ENCODE measurements around the gene SMARCAD1. TPM values are rescaled to one million over a fixed set of nuclear protein-coding genes. Genes with fewer than 3 reads are reported as not detected.
"Not testable (repeated sequence)": the region's sequence is repeated elsewhere in the genome, so short reads cannot be mapped to it uniquely, and the experiment has no call there.

Gene SMARCAD1
- total RNA-seq, 4 donors from 2014 or later = 15.6 to 27.2 (median 20.2) TPM

DNA sequence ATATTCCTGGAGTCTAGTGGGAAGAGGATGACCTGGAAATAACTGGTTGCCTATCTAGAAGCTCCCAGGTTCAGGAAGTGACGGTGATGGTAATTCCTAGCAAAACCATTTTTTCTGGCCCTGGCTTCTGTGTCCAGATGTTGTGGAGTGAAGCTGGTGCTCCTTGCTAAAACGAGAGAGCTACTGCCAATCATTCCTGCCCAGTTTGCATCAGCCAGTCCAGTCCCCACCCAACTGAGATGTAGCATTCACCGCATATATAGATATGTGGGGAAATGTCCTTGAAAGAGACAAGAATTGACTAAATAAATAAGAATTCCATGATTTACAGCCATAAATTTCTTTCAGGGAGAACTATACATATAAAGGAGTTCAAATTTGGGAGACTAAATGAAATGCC, 128.6 kb downstream of the SMARCAD1 start:
- Histone ChIP-seq H3K36me3 (no peaks in the 10 kb centered on the region), H3K9me3 (no peaks in the 10 kb centered on the region), H3K27ac (no peak overlapping the region), H3K4me1 (no peaks in the 10 kb centered on the region), H3K27me3 (no peaks in the 10 kb centered on the region), H3K4me3 (no peak overlapping the region)
- TF ChIP-seq POLR2A (IDR thresholded peaks at IDR 0.05) = no peak
- TF ChIP-seq, protein P1, sequence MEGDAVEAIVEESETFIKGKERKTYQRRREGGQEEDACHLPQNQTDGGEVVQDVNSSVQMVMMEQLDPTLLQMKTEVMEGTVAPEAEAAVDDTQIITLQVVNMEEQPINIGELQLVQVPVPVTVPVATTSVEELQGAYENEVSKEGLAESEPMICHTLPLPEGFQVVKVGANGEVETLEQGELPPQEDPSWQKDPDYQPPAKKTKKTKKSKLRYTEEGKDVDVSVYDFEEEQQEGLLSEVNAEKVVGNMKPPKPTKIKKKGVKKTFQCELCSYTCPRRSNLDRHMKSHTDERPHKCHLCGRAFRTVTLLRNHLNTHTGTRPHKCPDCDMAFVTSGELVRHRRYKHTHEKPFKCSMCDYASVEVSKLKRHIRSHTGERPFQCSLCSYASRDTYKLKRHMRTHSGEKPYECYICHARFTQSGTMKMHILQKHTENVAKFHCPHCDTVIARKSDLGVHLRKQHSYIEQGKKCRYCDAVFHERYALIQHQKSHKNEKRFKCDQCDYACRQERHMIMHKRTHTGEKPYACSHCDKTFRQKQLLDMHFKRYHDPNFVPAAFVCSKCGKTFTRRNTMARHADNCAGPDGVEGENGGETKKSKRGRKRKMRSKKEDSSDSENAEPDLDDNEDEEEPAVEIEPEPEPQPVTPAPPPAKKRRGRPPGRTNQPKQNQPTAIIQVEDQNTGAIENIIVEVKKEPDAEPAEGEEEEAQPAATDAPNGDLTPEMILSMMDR (IDR thresholded peaks at IDR 0.05) = no peak
- DNase-seq = no peak

GRCh38 chr4:94336791-94337190, 129.1 kb downstream of the SMARCAD1 start:
- H3K4me1 ChIP-seq, H3K27ac ChIP-seq, H3K9me3 ChIP-seq, DNase-seq, H3K36me3 ChIP-seq, H3K4me3 ChIP-seq, H3K27me3 ChIP-seq: not testable (repeated sequence)

- Histone ChIP-seq H3K4me3 (no peak overlapping the region), H3K27ac (no peak overlapping the region), H3K4me1 (no peaks in the 10 kb centered on the region), H3K9me3 (no peaks in the 10 kb centered on the region), H3K36me3 (no peaks in the 10 kb centered on the region), H3K27me3 (no peaks in the 10 kb centered on the region)
- no peak for DNase-seq
- TF ChIP-seq, protein P1 (IDR thresholded peaks at IDR 0.05) = no peak
- TF ChIP-seq POLR2A (IDR thresholded peaks at IDR 0.05) = no peak
Measured at GRCh38 chr4:94338681-94339351, 131.2 kb downstream of the SMARCAD1 start.

GRCh38 chr4:94339779-94340178, 132.1 kb downstream of the SMARCAD1 start:
- Histone ChIP-seq H3K4me1 (no peaks in the 10 kb centered on the region), H3K27ac (no peak overlapping the region), H3K36me3 (no peaks in the 10 kb centered on the region), H3K27me3 (no peaks in the 10 kb centered on the region), H3K4me3 (no peak overlapping the region), H3K9me3 (no peaks in the 10 kb centered on the region)
- TF ChIP-seq POLR2A (IDR thresholded peaks at IDR 0.05) = no peak
- TF ChIP-seq, protein P1 (IDR thresholded peaks at IDR 0.05) = no peak
- DNase-seq = no peak

Other genes starting within 250 kb of the SMARCAD1 start
- 1 to 10 TPM; 3.9 to 8.8 (median 5.0) TPM for gene HPGDS, start 135.0 kb downstream of the SMARCAD1 start, total RNA-seq
- gene PDLIM5, start 244.1 kb downstream of the SMARCAD1 start, total RNA-seq = 100 to 1,000 TPM; 112 to 197 (median 158) TPM

All from Peyer's patch (tissue), 4 donors.